Measurements from ENCODE around the gene CCNYL1. TPM values are rescaled to one million over a fixed set of nuclear protein-coding genes. Genes with fewer than 3 reads are reported as not detected.

The CCNYL1 gene
- total RNA-seq, 1 donor, result 4.0 TPM

GRCh38 chr2:207783514-207783913 is 72.1 kb downstream of the CCNYL1 start:
- no peak for DNase-seq (ENCODE audit: low read depth in 2 of 3, low spot score in 2 of 3)

GRCh38 chr2:207784898-207785297 is 73.5 kb downstream of the CCNYL1 start:
- no peak for DNase-seq (ENCODE audit: low read depth in 2 of 3, low spot score in 2 of 3)

GRCh38 chr2:207787017-207787416 is 75.6 kb downstream of the CCNYL1 start:
- no peak for DNase-seq (ENCODE audit: low read depth in 2 of 3, low spot score in 2 of 3)

- DNase-seq (ENCODE audit: low read depth in 2 of 3, low spot score in 2 of 3), result no peak
Observed at GRCh38 chr2:207787800-207788199, 76.4 kb downstream of the CCNYL1 start.

GRCh38 chr2:207790898-207791297 is 79.5 kb downstream of the CCNYL1 start:
- no peak for DNase-seq (ENCODE audit: low read depth in 2 of 3, low spot score in 2 of 3)

- no peak for DNase-seq (ENCODE audit: low read depth in 2 of 3, low spot score in 2 of 3)
Observed at GRCh38 chr2:207791579-207792243, 80.3 kb downstream of the CCNYL1 start.

GRCh38 chr2:207792244-207792785 is 80.9 kb downstream of the CCNYL1 start:
- peak in 2 of 3 donors; percentile 37 to 44 for DNase-seq (ENCODE audit: low read depth in 2 of 3, low spot score in 2 of 3)

- DNase-seq (ENCODE audit: low read depth in 2 of 3, low spot score in 2 of 3), result no peak
Observed at GRCh38 chr2:207796585-207797350, 85.3 kb downstream of the CCNYL1 start.

GRCh38 chr2:207801259-207801658 is 89.8 kb downstream of the CCNYL1 start:
- DNase-seq (ENCODE audit: low read depth in 2 of 3, low spot score in 2 of 3), result no peak

- no peak for DNase-seq (ENCODE audit: low read depth in 2 of 3, low spot score in 2 of 3)
Observed at GRCh38 chr2:207802650-207803049, 91.2 kb downstream of the CCNYL1 start.

Small RNA genes within 50 kb of the gene (small RNA-seq; reads per million reads assigned to genes)
- gene RF00019, result not detected
- not detected for gene RNU6-664P

Other genes starting within 250 kb of the CCNYL1 start
- gene CREB1, start 181.7 kb upstream of the CCNYL1 start, total RNA-seq, result 93.2 TPM
- 20.7 TPM for gene METTL21A, start 86.2 kb upstream of the CCNYL1 start, total RNA-seq
- 2.4 TPM for gene FZD5, start 58.3 kb downstream of the CCNYL1 start, total RNA-seq

Data from hematopoietic multipotent progenitor cell (in vitro differentiated cells).